ENCODE results near the gene AKAP12.

AKAP12 gene

GRCh38 chr6:151399679-151400078, 159.9 kb downstream of the AKAP12 start:
- POLR2A ChIA-PET: interaction anchor here (1.5 kb wide), 1 partner anchor 11 kb away, joined by 4 read pairs; no protein-coding TSS in a partner anchor
- DNase-seq (ENCODE audit: low read depth, low spot score): no peak
- TF ChIP-seq, protein P1, sequence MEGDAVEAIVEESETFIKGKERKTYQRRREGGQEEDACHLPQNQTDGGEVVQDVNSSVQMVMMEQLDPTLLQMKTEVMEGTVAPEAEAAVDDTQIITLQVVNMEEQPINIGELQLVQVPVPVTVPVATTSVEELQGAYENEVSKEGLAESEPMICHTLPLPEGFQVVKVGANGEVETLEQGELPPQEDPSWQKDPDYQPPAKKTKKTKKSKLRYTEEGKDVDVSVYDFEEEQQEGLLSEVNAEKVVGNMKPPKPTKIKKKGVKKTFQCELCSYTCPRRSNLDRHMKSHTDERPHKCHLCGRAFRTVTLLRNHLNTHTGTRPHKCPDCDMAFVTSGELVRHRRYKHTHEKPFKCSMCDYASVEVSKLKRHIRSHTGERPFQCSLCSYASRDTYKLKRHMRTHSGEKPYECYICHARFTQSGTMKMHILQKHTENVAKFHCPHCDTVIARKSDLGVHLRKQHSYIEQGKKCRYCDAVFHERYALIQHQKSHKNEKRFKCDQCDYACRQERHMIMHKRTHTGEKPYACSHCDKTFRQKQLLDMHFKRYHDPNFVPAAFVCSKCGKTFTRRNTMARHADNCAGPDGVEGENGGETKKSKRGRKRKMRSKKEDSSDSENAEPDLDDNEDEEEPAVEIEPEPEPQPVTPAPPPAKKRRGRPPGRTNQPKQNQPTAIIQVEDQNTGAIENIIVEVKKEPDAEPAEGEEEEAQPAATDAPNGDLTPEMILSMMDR (IDR thresholded peaks at IDR 0.05; ENCODE audit: insufficient read depth, low read length, missing control alignments): no peak
- H3K4me3 ChIP-seq (ENCODE audit: low read depth, low read length): no peak overlapping the region
- CTCF ChIA-PET: interaction anchor here (1.0 to 1.9 kb wide), 2 partner anchors 11 to 508 kb away, joined by 3 to 5 read pairs; no protein-coding TSS in a partner anchor

- ChIA-PET POLR2A (interaction anchor here (1.5 kb wide), 1 partner anchor 10 kb away, joined by 4 read pairs; no protein-coding TSS in a partner anchor), CTCF (interaction anchor here (1.0 to 1.9 kb wide), 2 partner anchors 10 to 508 kb away, joined by 3 to 5 read pairs; no protein-coding TSS in a partner anchor)
- peak; percentile 29 for DNase-seq (ENCODE audit: low read depth, low spot score)
- TF ChIP-seq, protein P1 (IDR thresholded peaks at IDR 0.05; ENCODE audit: insufficient read depth, low read length, missing control alignments): no peak
- H3K4me3 ChIP-seq (ENCODE audit: low read depth, low read length): no peak overlapping the region
Measured at GRCh38 chr6:151400473-151400872, 160.7 kb downstream of the AKAP12 start.

- no peak for DNase-seq (ENCODE audit: low read depth, low spot score)
- ChIA-PET CTCF (no interaction called here), POLR2A (no interaction called here)
Measured at GRCh38 chr6:151402228-151402627, 162.5 kb downstream of the AKAP12 start.

GRCh38 chr6:151403919-151404308, 164.1 kb downstream of the AKAP12 start:
- H3K4me3 ChIP-seq (ENCODE audit: low read depth, low read length): no peak overlapping the region
- CTCF ChIA-PET: no interaction called here
- TF ChIP-seq, protein P1 (IDR thresholded peaks at IDR 0.05; ENCODE audit: insufficient read depth, low read length, missing control alignments): no peak
- POLR2A ChIA-PET: interaction anchor here (0.7 kb wide), 1 partner anchor 35 kb away, joined by 3 read pairs; no protein-coding TSS in a partner anchor
- no peak for DNase-seq (ENCODE audit: low read depth, low spot score)

More at GRCh38 chr6:151402228-151402627, 162.5 kb downstream of the AKAP12 start:
- TF ChIP-seq, protein P1 (IDR thresholded peaks at IDR 0.05; ENCODE audit: insufficient read depth, low read length, missing control alignments): no peak
- no peak overlapping the region for H3K4me3 ChIP-seq (ENCODE audit: low read depth, low read length)

All from AG04449 (cell line).